Right atrium auricular region (tissue), 2 donors: Measurements from ENCODE around the gene FAM228B. TPM values are rescaled to one million over a fixed set of nuclear protein-coding genes. Genes with fewer than 3 reads are reported as not detected.

Experiments
- DNase-seq: peaks from one replicate; pipeline ENCODE4 v3.0.0-alpha.2; 2019; ENCODE audit warnings: low spot score
- H3K27ac ChIP-seq, 2 donors: fragments of 200-600 bp; sonication (generic); 1 replicate in 1 of 2; 2 replicates in 1 of 2; pipeline ENCODE4 v1.5.1; 2016 to 2019
- H3K27me3 ChIP-seq, 2 donors: fragments of 200-600 bp; sonication (generic); one replicate each; pipeline versions ENCODE4 v1.5.1 to v1.6.0; 2017 to 2019
- H3K36me3 ChIP-seq: fragments of 200-600 bp; sonication (generic); one replicate; pipeline ENCODE4 v1.5.1; 2016
- H3K4me1 ChIP-seq, 2 donors: fragments of 200-600 bp; sonication (generic); one replicate each; pipeline versions ENCODE4 v1.5.1 to v1.6.0; 2017 to 2019
- H3K4me3 ChIP-seq, 2 donors: fragments of 200-600 bp; sonication (generic); 1 replicate in 1 of 2; 2 replicates in 1 of 2; pipeline ENCODE4 v1.5.1; 2017 to 2019; ENCODE audit warnings: mild to moderate bottlenecking in 1 of 2, moderate library complexity in 1 of 2
- H3K9me3 ChIP-seq, 2 donors: fragments of 200-600 bp; sonication (generic); one replicate each; pipeline ENCODE4 v1.5.1; 2019
- CTCF ChIP-seq, 2 donors: fragments of 200-600 bp; sonication (generic); IDR thresholded peaks; one replicate each; pipeline ENCODE4 v1.5.1; 2019; ENCODE audit warnings: antibody characterized with exemption in 2 of 2
- total RNA-seq, 2 donors: library from RNA; depleted of rRNA; stranded (reverse); fragments of >200 nt; gene quantifications; one replicate each; pipeline ENCODE4 v1.1.0, GENCODE V29; 2016

The FAM228B gene
- total RNA-seq, 2 donors from 2014 or later: 15.6 to 31.1 TPM

GRCh38 chr2:24169023-24169422 is 45.8 kb downstream of the FAM228B start:
- Histone ChIP-seq H3K36me3 (no peaks in the 10 kb centered on the region), H3K4me1 (no peaks in the 10 kb centered on the region), H3K9me3 (no peaks in the 10 kb centered on the region), H3K4me3 (no peak overlapping the region), H3K27ac (no peak overlapping the region), H3K27me3 (no peaks in the 10 kb centered on the region)
- DNase-seq: no peak
- TF ChIP-seq CTCF (IDR thresholded peaks at IDR 0.05): no peak

GRCh38 chr2:24174851-24175277 is 51.6 kb downstream of the FAM228B start, which contains the start of gene FAM228A:
FAM228A (plus strand) TSS chr2:24175053; CDS start chr2:24175481, 428 bp downstream.
- no peaks in the 10 kb centered on the region for H3K9me3 ChIP-seq
- TF ChIP-seq CTCF (IDR thresholded peaks at IDR 0.05): no peak
- DNase-seq: no peak
- H3K27me3 ChIP-seq: no peaks in the 10 kb centered on the region
- H3K27ac ChIP-seq: peak within 1 kb of the TSS in 1 of 2 donors; percentile 16
- H3K4me1 ChIP-seq: no peaks in the 10 kb centered on the region
- H3K36me3 ChIP-seq: no peaks in the 10 kb centered on the region
- peak within 1 kb of the TSS in 1 of 2 donors; percentile 32 for H3K4me3 ChIP-seq

- Histone ChIP-seq H3K27ac (peak overlapping the region in 1 of 2 donors; percentile 16), H3K4me3 (peak overlapping the region in 1 of 2 donors; percentile 32), H3K36me3 (no peaks in the 10 kb centered on the region), H3K27me3 (no peaks in the 10 kb centered on the region), H3K9me3 (no peaks in the 10 kb centered on the region), H3K4me1 (no peaks in the 10 kb centered on the region)
- no peak for DNase-seq
- TF ChIP-seq CTCF (IDR thresholded peaks at IDR 0.05): no peak
Observed at GRCh38 chr2:24175631-24176187, 52.4 kb downstream of the FAM228B start.

GRCh38 chr2:24176326-24176725 is 53.1 kb downstream of the FAM228B start:
- Histone ChIP-seq H3K27ac (no peak overlapping the region), H3K36me3 (no peaks in the 10 kb centered on the region), H3K27me3 (no peaks in the 10 kb centered on the region), H3K9me3 (no peaks in the 10 kb centered on the region), H3K4me3 (no peak overlapping the region), H3K4me1 (no peaks in the 10 kb centered on the region)
- DNase-seq: no peak
- no peak for TF ChIP-seq CTCF (IDR thresholded peaks at IDR 0.05)

- no peak overlapping the region for H3K27ac ChIP-seq
- no peaks in the 10 kb centered on the region for H3K27me3 ChIP-seq
- H3K4me3 ChIP-seq: no peak overlapping the region
- H3K36me3 ChIP-seq: no peaks in the 10 kb centered on the region
- no peaks in the 10 kb centered on the region for H3K4me1 ChIP-seq
- no peak for DNase-seq
- TF ChIP-seq CTCF (IDR thresholded peaks at IDR 0.05): no peak
- H3K9me3 ChIP-seq: no peaks in the 10 kb centered on the region
Observed at GRCh38 chr2:24179683-24180082, 56.4 kb downstream of the FAM228B start.

GRCh38 chr2:24181849-24182248 is 58.6 kb downstream of the FAM228B start:
- Histone ChIP-seq H3K4me3 (no peak overlapping the region), H3K27ac (no peak overlapping the region), H3K9me3 (peaks cover 0 to 6% of the 10 kb centered on the region in 2 donors), H3K4me1 (no peaks in the 10 kb centered on the region), H3K27me3 (no peaks in the 10 kb centered on the region), H3K36me3 (no peaks in the 10 kb centered on the region)
- DNase-seq: no peak
- no peak for TF ChIP-seq CTCF (IDR thresholded peaks at IDR 0.05)
